SK-N-MC (cell line): ENCODE data around the gene TBP.
"Not testable (repeated sequence)": the region's sequence is repeated elsewhere in the genome, so short reads cannot be mapped to it uniquely, and the experiment has no call there.

Experiments
- DNase-seq: peaks from one replicate; pipeline ENCODE4 v3.0.0-alpha.2; 2011; ENCODE audit warnings: low read depth, low spot score
- H3K27ac ChIP-seq: fragments of 200-600 bp; sonication (generic); 2 replicates; pipeline ENCODE4 v1.5.1; 2016; ENCODE audit warnings: mixed run types
- H3K36me3 ChIP-seq: fragments of 200-600 bp; sonication (generic); 2 replicates; pipeline ENCODE4 v1.6.1; 2017; ENCODE audit warnings: antibody characterized with exemption, low read length, mixed read lengths; ENCODE audit not compliant: insufficient read depth
- H3K4me3 ChIP-seq: fragments of 200-600 bp; sonication (generic); 2 replicates; pipeline ENCODE4 v1.5.1; 2016
- H3K9ac ChIP-seq: fragments of 200-600 bp; sonication (generic); 2 replicates; pipeline ENCODE4 v1.8.0; 2017; ENCODE audit warnings: mixed run types, mixed read lengths; ENCODE audit not compliant: insufficient read length
- H3K9me3 ChIP-seq: fragments of 200-600 bp; sonication (generic); 2 replicates; pipeline ENCODE4 v1.6.1; 2017; ENCODE audit warnings: low read depth, mild to moderate bottlenecking, antibody characterized with exemption, low read length, moderate library complexity, mixed read lengths
- EZH2 ChIP-seq: fragments of 200-600 bp; sonication (generic); IDR thresholded peaks from one replicate; pipeline ENCODE4 v1.6.1; 2017; ENCODE audit warnings: antibody characterized with exemption
- FOXP2 ChIP-seq: optimal IDR thresholded peaks from 2 replicates; pipeline ENCODE3; 2011; ENCODE audit warnings: mild to moderate bottlenecking, moderate library complexity; ENCODE audit not compliant: insufficient read depth; ENCODE audit errors: extremely low read length, control extremely low read depth
- POLR2AphosphoS5 ChIP-seq: IDR thresholded peaks from 2 replicates; pipeline ENCODE4 v1.6.1; 2012; ENCODE audit warnings: mild to moderate bottlenecking, low read depth, low read length, borderline replicate concordance

Gene TBP

GRCh38 chr6:170554013-170554795, at the start of gene TBP:
Gene TBP, plus strand, starts transcription at chr6:170554369. Its CDS starts 2,661 bp downstream, at chr6:170557030.
- TF ChIP-seq FOXP2 (no peak), POLR2AphosphoS5 (peak; percentile 90)
- Histone ChIP-seq H3K27ac (peak within 1 kb of the TSS; percentile 93), H3K4me3 (peak within 1 kb of the TSS; percentile 100), H3K9ac (peak within 1 kb of the TSS; percentile 99), H3K36me3 (peaks cover 43% of the 10 kb centered on the region), H3K9me3 (no peaks in the 10 kb centered on the region)
- DNase-seq, result peak; percentile 86

GRCh38 chr6:170504479-170504878, 49.7 kb upstream of the TBP start:
- no peak for TF ChIP-seq FOXP2
- no peak for TF ChIP-seq EZH2
- no peak for TF ChIP-seq POLR2AphosphoS5
- Histone ChIP-seq H3K27ac (no peak overlapping the region), H3K9ac (no peak overlapping the region), H3K36me3 (no peaks in the 10 kb centered on the region), H3K9me3 (no peaks in the 10 kb centered on the region), H3K4me3 (no peak overlapping the region)
- DNase-seq, result no peak

GRCh38 chr6:170505306-170505705, 48.9 kb upstream of the TBP start:
- TF ChIP-seq FOXP2 (no peak), POLR2AphosphoS5 (no peak), EZH2 (no peak)
- Histone ChIP-seq H3K27ac (no peak overlapping the region), H3K9ac (no peak overlapping the region), H3K4me3 (no peak overlapping the region), H3K9me3 (no peaks in the 10 kb centered on the region), H3K36me3 (no peaks in the 10 kb centered on the region)
- DNase-seq, result no peak

GRCh38 chr6:170506446-170506845, 47.7 kb upstream of the TBP start:
- H3K27ac ChIP-seq, result no peak overlapping the region
- TF ChIP-seq EZH2 (no peak), POLR2AphosphoS5 (no peak), FOXP2 (no peak)
- H3K9me3 ChIP-seq, result no peaks in the 10 kb centered on the region

GRCh38 chr6:170507728-170508127, 46.4 kb upstream of the TBP start:
- not testable (repeated sequence) for DNase-seq, H3K36me3 ChIP-seq, H3K9me3 ChIP-seq, H3K4me3 ChIP-seq, H3K27ac ChIP-seq, H3K9ac ChIP-seq

More at GRCh38 chr6:170506446-170506845, 47.7 kb upstream of the TBP start:
- no peaks in the 10 kb centered on the region for H3K36me3 ChIP-seq
- no peak overlapping the region for H3K9ac ChIP-seq
- no peak for DNase-seq
- no peak overlapping the region for H3K4me3 ChIP-seq

GRCh38 chr6:170508275-170508674, 45.9 kb upstream of the TBP start:
- H3K9ac ChIP-seq, H3K4me3 ChIP-seq, H3K9me3 ChIP-seq, H3K27ac ChIP-seq, H3K36me3 ChIP-seq, DNase-seq: not testable (repeated sequence)

GRCh38 chr6:170508892-170509722, 45.1 kb upstream of the TBP start:
- DNase-seq, H3K36me3 ChIP-seq, H3K4me3 ChIP-seq, H3K9ac ChIP-seq, H3K9me3 ChIP-seq, H3K27ac ChIP-seq: not testable (repeated sequence)

GRCh38 chr6:170509723-170510018, 44.5 kb upstream of the TBP start:
- H3K9me3 ChIP-seq, result no peaks in the 10 kb centered on the region
- H3K36me3 ChIP-seq, result no peaks in the 10 kb centered on the region
- DNase-seq, result no peak

GRCh38 chr6:170510631-170511030, 43.5 kb upstream of the TBP start:
- Histone ChIP-seq H3K36me3 (no peaks in the 10 kb centered on the region), H3K9me3 (no peaks in the 10 kb centered on the region), H3K4me3 (no peak overlapping the region)

More at GRCh38 chr6:170509723-170510018, 44.5 kb upstream of the TBP start:
- Histone ChIP-seq H3K27ac (no peak overlapping the region), H3K4me3 (no peak overlapping the region), H3K9ac (no peak overlapping the region)
- TF ChIP-seq FOXP2, result no peak
- TF ChIP-seq POLR2AphosphoS5, result no peak
- TF ChIP-seq EZH2, result no peak

More at GRCh38 chr6:170510631-170511030, 43.5 kb upstream of the TBP start:
- H3K9ac ChIP-seq, result no peak overlapping the region
- TF ChIP-seq POLR2AphosphoS5 (no peak), EZH2 (no peak), FOXP2 (no peak)
- DNase-seq, result no peak
- no peak overlapping the region for H3K27ac ChIP-seq
